Transverse colon (tissue), 4 donors: ENCODE measurements around the gene CELA3B.

Source experiments
- POLR2A ChIP-seq: fragments of 450-650 bp; IDR thresholded peaks from one replicate; pipeline ENCODE4 v1.6.1; 2016; ENCODE audit warnings: antibody characterized with exemption, mild to moderate bottlenecking, moderate library complexity
- POLR2AphosphoS5 ChIP-seq, 3 donors: sonication (generic); formaldehyde crosslinking; IDR thresholded peaks; one replicate each; pipeline ENCODE4 v1.6.1; 2016; ENCODE audit warnings: antibody characterized with exemption in 3 of 3
- TF ChIP-seq, protein P1 (sequence below), 5 experiments: fragments of 200-600 bp in 3 of 5; fragments of 450-650 bp in 2 of 5; sonication (generic) in 3 of 5; IDR thresholded peaks; 1 replicate in 2 of 5; 2 replicates in 3 of 5; pipeline ENCODE4 v1.5.1; 2016 to 2017; ENCODE audit warnings: antibody characterized with exemption in 5 of 5, inconsistent platforms in 3 of 5, mild to moderate bottlenecking in 2 of 5, moderate library complexity in 1 of 5

GRCh38 chr1:21952786-21953520 lies 23.9 kb upstream of the CELA3B start:
- TF ChIP-seq POLR2AphosphoS5 (IDR thresholded peaks at IDR 0.05) (no peak), POLR2A (no peak)
- TF ChIP-seq, protein P1, sequence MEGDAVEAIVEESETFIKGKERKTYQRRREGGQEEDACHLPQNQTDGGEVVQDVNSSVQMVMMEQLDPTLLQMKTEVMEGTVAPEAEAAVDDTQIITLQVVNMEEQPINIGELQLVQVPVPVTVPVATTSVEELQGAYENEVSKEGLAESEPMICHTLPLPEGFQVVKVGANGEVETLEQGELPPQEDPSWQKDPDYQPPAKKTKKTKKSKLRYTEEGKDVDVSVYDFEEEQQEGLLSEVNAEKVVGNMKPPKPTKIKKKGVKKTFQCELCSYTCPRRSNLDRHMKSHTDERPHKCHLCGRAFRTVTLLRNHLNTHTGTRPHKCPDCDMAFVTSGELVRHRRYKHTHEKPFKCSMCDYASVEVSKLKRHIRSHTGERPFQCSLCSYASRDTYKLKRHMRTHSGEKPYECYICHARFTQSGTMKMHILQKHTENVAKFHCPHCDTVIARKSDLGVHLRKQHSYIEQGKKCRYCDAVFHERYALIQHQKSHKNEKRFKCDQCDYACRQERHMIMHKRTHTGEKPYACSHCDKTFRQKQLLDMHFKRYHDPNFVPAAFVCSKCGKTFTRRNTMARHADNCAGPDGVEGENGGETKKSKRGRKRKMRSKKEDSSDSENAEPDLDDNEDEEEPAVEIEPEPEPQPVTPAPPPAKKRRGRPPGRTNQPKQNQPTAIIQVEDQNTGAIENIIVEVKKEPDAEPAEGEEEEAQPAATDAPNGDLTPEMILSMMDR (IDR thresholded peaks at IDR 0.05), result no peak
